Measurements from ENCODE around the gene IRF4. TPM values are rescaled to one million over a fixed set of nuclear protein-coding genes. Genes with fewer than 3 reads are reported as not detected.

IRF4 gene
- total RNA-seq, 1 experiment from 2014 or later, result 0.15 TPM

DNA sequence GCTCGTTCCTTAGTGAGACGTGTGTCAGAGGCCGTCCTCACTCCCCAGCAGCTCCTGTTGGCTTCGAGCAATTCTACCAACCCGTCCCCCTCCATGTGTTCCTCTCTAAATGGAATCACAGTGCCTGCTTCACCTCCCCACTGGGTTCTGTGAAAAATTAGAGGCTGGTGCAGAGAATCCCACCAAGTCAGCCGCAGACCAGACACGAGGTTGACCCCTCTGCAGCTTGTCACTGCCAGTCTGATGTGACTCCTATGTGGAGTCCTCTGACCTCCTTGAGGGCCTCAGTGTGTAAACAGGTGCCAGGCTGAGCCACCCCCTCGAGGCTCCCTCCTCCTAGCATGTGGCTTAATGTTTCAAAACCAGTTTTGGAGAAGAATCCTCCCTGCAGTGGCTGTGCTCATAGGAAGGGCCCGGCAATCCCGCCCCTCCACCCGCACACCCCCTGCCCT lies 12.6 kb upstream of the IRF4 start:
- H3K79me2 ChIP-seq (ENCODE audit: low read length), result no peaks in the 10 kb centered on the region
- H3K36me3 ChIP-seq (ENCODE audit: low read depth, low read length), result no peaks in the 10 kb centered on the region
- no peak overlapping the region for H3K9ac ChIP-seq (ENCODE audit: low read length)
- no TSS peak for BruUV-seq (replicated peaks)
- no peak overlapping the region for H3K27ac ChIP-seq (ENCODE audit: low read length)
- no peaks in the 10 kb centered on the region for H3K9me2 ChIP-seq (replicated peaks; ENCODE audit: low read length)
- POLR2A ChIA-PET (ENCODE audit: unreplicated experiment), result no interaction called here
- CTCF ChIA-PET, result no interaction called here
- H3K9me3 ChIP-seq (ENCODE audit: low read length), result no peaks in the 10 kb centered on the region
- 0 out of 2 replicates have a peak, but pooled peaks cover 3% of the 10 kb centered on the region for H3K4me1 ChIP-seq (ENCODE audit: insufficient read depth, low read length)
- TF ChIP-seq, protein P1, sequence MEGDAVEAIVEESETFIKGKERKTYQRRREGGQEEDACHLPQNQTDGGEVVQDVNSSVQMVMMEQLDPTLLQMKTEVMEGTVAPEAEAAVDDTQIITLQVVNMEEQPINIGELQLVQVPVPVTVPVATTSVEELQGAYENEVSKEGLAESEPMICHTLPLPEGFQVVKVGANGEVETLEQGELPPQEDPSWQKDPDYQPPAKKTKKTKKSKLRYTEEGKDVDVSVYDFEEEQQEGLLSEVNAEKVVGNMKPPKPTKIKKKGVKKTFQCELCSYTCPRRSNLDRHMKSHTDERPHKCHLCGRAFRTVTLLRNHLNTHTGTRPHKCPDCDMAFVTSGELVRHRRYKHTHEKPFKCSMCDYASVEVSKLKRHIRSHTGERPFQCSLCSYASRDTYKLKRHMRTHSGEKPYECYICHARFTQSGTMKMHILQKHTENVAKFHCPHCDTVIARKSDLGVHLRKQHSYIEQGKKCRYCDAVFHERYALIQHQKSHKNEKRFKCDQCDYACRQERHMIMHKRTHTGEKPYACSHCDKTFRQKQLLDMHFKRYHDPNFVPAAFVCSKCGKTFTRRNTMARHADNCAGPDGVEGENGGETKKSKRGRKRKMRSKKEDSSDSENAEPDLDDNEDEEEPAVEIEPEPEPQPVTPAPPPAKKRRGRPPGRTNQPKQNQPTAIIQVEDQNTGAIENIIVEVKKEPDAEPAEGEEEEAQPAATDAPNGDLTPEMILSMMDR (conservative IDR thresholded peaks at IDR 0.05; ENCODE audit: low read depth, low read length), result no peak
- no peak for TF ChIP-seq EZH2 (IDR thresholded peaks at IDR 0.05; ENCODE audit: low read length, unreplicated experiment)
- TF ChIP-seq EZH2phosphoT487 (IDR thresholded peaks at IDR 0.05; ENCODE audit: borderline replicate concordance, low read length), result no peak
- no peaks in the 10 kb centered on the region for H4K20me1 ChIP-seq (ENCODE audit: low read length)
- H3K27me3 ChIP-seq (ENCODE audit: low read length), result peaks cover 12% of the 10 kb centered on the region
- H3K4me2 ChIP-seq (ENCODE audit: low read length), result no peak overlapping the region
- H2AFZ ChIP-seq (ENCODE audit: low read length), result no peak overlapping the region
- no peaks in the 10 kb centered on the region for H3F3A ChIP-seq (ENCODE audit: low read length, unreplicated experiment)
- no peak for ATAC-seq
- H3K4me3 ChIP-seq (ENCODE audit: low read length), result no peak overlapping the region
- DNase-seq, result no peak
- intact Hi-C loops (cut with micrococcal nuclease), result no loop called here

GRCh38 chr6:379410-380181 lies 12.0 kb upstream of the IRF4 start:
- no peak for TF ChIP-seq EZH2phosphoT487 (IDR thresholded peaks at IDR 0.05; ENCODE audit: borderline replicate concordance, low read length)
- TF ChIP-seq, protein P1 (conservative IDR thresholded peaks at IDR 0.05; ENCODE audit: low read depth, low read length), result no peak
- TF ChIP-seq EZH2 (IDR thresholded peaks at IDR 0.05; ENCODE audit: low read length, unreplicated experiment), result no peak
- ChIA-PET POLR2A (ENCODE audit: unreplicated experiment) (no interaction called here), CTCF (no interaction called here)
- Histone ChIP-seq H4K20me1 (ENCODE audit: low read length) (no peaks in the 10 kb centered on the region), H2AFZ (ENCODE audit: low read length) (no peak overlapping the region), H3K4me3 (ENCODE audit: low read length) (no peak overlapping the region), H3K4me2 (ENCODE audit: low read length) (no peak overlapping the region), H3F3A (ENCODE audit: low read length, unreplicated experiment) (no peaks in the 10 kb centered on the region), H3K9me2 (replicated peaks; ENCODE audit: low read length) (no peaks in the 10 kb centered on the region), H3K27me3 (ENCODE audit: low read length) (peaks cover 6% of the 10 kb centered on the region; the same call in 1 of the 2 replicates), H3K27ac (ENCODE audit: low read length) (no peak overlapping the region), H3K79me2 (ENCODE audit: low read length) (no peaks in the 10 kb centered on the region), H3K9ac (ENCODE audit: low read length) (no peak overlapping the region), H3K36me3 (ENCODE audit: low read depth, low read length) (no peaks in the 10 kb centered on the region), H3K9me3 (ENCODE audit: low read length) (no peaks in the 10 kb centered on the region), H3K4me1 (ENCODE audit: insufficient read depth, low read length) (0 out of 2 replicates have a peak, but pooled peaks cover 3% of the 10 kb centered on the region)
- DNase-seq, result no peak
- ATAC-seq, result no peak
- no TSS peak for BruUV-seq (replicated peaks)
- intact Hi-C loops (cut with micrococcal nuclease), result loop anchor here (10.0 kb wide), 1 partner anchor 175 kb away; no protein-coding TSS in a partner anchor
